ENCODE results near the gene MPP4.

The MPP4 gene

DNA sequence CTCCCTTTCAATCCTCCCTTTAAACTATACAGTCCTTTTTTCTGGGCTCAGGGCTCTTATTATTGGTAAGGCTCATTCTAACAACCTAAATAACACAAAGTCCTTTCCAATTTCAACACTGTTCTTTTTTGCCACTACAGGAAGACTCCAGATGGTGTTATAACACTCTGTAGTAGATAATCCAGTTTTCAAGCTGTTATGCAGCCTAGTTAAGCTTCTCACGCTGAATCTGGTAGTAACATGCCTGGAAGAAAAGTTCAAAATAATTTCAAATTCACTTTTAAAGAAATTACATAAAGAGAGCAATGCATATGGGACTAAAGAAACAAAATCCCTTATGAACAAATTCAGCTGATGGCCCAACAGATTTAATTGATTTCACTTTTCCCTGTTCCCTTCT lies 3.2 kb upstream of the MPP4 start:
- no peak overlapping the region for H3K4me3 ChIP-seq (replicated peaks in 1 of 2; ENCODE audit: low read depth in 2 of 2, low read length in 2 of 2)
- no peak for DNase-seq (ENCODE audit: low read depth in 2 of 2)
- TF ChIP-seq, protein P1, sequence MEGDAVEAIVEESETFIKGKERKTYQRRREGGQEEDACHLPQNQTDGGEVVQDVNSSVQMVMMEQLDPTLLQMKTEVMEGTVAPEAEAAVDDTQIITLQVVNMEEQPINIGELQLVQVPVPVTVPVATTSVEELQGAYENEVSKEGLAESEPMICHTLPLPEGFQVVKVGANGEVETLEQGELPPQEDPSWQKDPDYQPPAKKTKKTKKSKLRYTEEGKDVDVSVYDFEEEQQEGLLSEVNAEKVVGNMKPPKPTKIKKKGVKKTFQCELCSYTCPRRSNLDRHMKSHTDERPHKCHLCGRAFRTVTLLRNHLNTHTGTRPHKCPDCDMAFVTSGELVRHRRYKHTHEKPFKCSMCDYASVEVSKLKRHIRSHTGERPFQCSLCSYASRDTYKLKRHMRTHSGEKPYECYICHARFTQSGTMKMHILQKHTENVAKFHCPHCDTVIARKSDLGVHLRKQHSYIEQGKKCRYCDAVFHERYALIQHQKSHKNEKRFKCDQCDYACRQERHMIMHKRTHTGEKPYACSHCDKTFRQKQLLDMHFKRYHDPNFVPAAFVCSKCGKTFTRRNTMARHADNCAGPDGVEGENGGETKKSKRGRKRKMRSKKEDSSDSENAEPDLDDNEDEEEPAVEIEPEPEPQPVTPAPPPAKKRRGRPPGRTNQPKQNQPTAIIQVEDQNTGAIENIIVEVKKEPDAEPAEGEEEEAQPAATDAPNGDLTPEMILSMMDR (IDR thresholded peaks at IDR 0.05; ENCODE audit: low read depth, low read length), result no peak

DNA sequence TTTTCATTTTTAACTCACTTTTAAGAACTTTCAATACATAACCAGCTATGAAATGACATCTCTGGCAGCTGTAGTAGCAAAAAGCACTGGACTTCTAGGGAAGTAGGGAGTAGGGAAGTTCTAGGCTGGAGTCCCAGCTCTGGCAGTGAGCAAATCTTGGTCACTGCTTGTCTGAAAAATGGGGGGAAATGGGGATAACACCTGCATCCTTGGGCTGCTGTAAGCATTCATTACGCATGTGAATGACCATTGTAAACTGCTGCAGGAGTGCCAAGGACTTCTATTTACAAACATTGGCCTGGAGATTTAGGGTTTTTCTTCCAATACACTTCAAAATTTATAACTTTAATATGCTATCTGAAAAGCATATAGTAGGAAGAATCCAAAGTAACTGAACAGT lies 972 bp upstream of the MPP4 start:
- TF ChIP-seq, protein P1 (IDR thresholded peaks at IDR 0.05; ENCODE audit: low read depth, low read length), result no peak
- peak in 1 of 2 donors; percentile 19 for DNase-seq (ENCODE audit: low read depth in 2 of 2)
- no peak overlapping the region for H3K4me3 ChIP-seq (replicated peaks in 1 of 2; ENCODE audit: low read depth in 2 of 2, low read length in 2 of 2)

DNA sequence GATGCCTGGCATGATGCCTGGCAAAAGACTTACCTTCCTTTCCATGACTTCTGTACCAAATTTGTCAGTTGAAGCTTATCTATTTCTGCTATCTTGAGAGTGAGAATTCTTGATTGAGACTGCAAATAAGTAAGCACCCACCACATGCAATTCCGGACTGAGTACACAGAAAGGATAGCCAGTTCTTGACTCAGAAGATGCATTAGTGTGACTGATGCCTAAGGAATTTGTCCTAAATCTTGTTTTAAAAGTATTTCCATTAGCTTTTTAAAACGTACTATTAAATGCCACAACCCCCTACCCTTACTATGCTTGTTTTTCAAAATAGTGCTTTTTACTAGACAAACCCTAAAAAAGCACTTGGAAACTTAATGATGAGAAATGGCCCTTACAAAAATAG lies 545 bp downstream of the MPP4 start:
- peak; percentile 69 to 90 for DNase-seq (ENCODE audit: low read depth in 2 of 2)
- peak overlapping the region in 1 of 2 donors; percentile 12 for H3K4me3 ChIP-seq (replicated peaks in 1 of 2; ENCODE audit: low read depth in 2 of 2, low read length in 2 of 2)
- TF ChIP-seq, protein P1 (IDR thresholded peaks at IDR 0.05; ENCODE audit: low read depth, low read length), result no peak

DNA sequence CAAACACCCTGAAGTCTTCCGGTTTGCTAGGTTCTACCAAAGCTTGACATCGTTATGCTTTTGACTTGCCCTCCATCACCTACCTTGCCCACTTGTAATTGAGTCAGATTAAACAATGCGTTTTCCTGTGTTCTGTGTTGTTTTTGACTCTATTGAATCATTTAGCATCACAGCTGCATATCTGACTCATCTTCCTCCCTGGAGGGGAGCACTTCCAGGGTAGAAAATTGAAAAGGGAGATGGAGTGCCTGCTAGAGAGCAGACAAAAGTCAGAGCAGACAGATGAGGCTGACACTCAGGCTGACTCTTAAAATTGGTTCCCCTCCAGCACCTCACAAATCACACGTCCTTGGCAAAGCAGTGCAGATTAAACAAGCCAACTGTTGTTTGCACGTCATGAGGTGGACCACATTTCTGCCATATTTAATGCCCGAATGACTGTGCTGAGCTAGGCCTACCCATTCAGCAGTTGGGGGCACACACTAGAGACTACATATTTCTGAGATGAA lies 2.2 kb downstream of the MPP4 start:
- TF ChIP-seq, protein P1 (IDR thresholded peaks at IDR 0.05; ENCODE audit: low read depth, low read length), result no peak
- peak; percentile 77 to 95 for DNase-seq (ENCODE audit: low read depth in 2 of 2)
- no peak overlapping the region for H3K4me3 ChIP-seq (replicated peaks in 1 of 2; ENCODE audit: low read depth in 2 of 2, low read length in 2 of 2)

DNA sequence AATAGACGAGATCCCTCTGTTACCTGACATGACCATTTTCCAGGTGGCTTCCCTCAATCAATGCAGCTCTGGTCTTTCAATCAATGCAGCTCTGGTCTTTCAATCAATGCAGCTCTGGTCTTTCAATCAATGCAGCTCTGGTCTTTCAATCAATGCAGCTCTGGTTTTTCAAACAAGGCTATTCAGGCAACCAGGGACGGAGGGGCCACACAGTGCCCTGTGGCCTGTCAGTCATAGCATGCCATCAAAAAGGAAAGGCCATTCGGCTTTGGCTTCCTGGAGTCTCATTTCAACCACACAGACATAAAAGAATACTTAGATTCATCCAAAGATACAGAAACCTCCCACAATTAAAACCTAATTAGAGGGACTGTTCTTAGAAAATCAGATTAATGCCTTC lies 13.3 kb downstream of the MPP4 start:
- TF ChIP-seq, protein P1 (IDR thresholded peaks at IDR 0.05; ENCODE audit: low read depth, low read length), result no peak
- H3K4me3 ChIP-seq (replicated peaks in 1 of 2; ENCODE audit: low read depth in 2 of 2, low read length in 2 of 2), result no peak overlapping the region
- no peak for DNase-seq (ENCODE audit: low read depth in 2 of 2)

DNA sequence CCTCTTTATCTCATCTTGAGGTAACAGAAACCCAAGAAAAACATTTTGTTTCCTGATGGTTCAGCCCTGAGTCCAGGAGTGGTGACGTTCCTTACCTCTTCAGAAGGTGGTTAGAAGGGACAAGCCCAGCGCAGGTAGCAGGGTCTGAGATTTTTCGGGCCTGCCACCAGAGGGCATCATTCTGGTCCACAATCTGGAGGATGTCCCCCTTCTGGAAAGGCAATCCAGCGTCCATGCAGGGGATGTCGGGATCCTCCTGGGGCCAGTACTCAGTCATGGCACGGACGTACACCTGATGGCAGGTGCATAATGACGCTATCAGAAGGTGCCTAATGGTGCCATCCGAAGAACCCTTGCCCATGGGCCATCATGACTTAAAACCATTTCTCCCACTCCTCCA lies 17.7 kb downstream of the MPP4 start:
- H3K4me3 ChIP-seq (replicated peaks in 1 of 2; ENCODE audit: low read depth in 2 of 2, low read length in 2 of 2), result no peak overlapping the region
- TF ChIP-seq, protein P1 (IDR thresholded peaks at IDR 0.05; ENCODE audit: low read depth, low read length), result peak; percentile 65
- DNase-seq (ENCODE audit: low read depth in 2 of 2), result peak in 1 of 2 donors; percentile 45

DNA sequence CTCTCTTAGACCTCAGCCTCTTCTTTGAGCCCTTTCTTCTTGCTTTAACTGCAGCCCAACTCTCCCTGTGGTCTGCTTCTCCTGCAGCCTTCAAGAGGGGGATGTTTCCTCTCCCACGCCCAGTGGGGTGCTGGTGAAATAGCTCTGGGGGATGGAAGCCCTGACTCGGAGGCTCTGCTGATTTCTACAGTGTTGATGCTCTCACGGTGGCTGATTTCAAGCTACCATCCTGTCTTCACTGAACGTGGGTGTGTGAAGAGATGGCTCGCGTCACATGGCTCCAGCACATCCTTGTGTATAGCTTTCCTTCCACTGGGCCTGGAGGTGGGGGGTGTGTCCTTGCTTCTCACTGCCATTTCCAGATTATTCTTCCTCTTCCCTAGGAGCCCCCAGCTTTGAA lies 20.0 kb downstream of the MPP4 start:
- no peak for DNase-seq (ENCODE audit: low read depth in 2 of 2)
- no peak overlapping the region for H3K4me3 ChIP-seq (replicated peaks in 1 of 2; ENCODE audit: low read depth in 2 of 2, low read length in 2 of 2)
- TF ChIP-seq, protein P1 (IDR thresholded peaks at IDR 0.05; ENCODE audit: low read depth, low read length), result no peak

Data from cardiac fibroblast (primary cell).